Kidney (tissue), 14 donors: ENCODE measurements around the gene HTT. TPM values are rescaled to one million over a fixed set of nuclear protein-coding genes. Genes with fewer than 3 reads are reported as not detected.

Source experiments
- DNase-seq, 5 donors: peaks; one replicate each; pipeline ENCODE4 v3.0.0-alpha.2; 2013 to 2020
- FAIRE-seq: peaks from 2 replicates; lab custom pipeline; 2012; peaks lifted over from hg19 to GRCh38; lab: Jason Lieb, UNC
- H3K27ac ChIP-seq, 2 donors: one replicate each; pipeline ENCODE4 v1.7.0; 2013; ENCODE audit warnings: low read depth in 2 of 2, low read length in 2 of 2, inconsistent platforms in 1 of 2
- H3K27me3 ChIP-seq: one replicate; pipeline ENCODE4 v1.7.1; 2013; ENCODE audit warnings: low read length, inconsistent platforms; ENCODE audit not compliant: control insufficient read depth, insufficient read depth
- H3K36me3 ChIP-seq, 3 donors: one replicate each; pipeline versions ENCODE4 v1.7.0 to v1.7.1; 2013; ENCODE audit warnings: low read length in 3 of 3, control low read depth in 1 of 3, inconsistent platforms in 1 of 3; ENCODE audit not compliant: insufficient read depth in 3 of 3, control insufficient read depth in 2 of 3
- H3K4me1 ChIP-seq, 3 donors: one replicate each; pipeline versions ENCODE4 v1.7.0 to v1.7.1; 2013; ENCODE audit warnings: low read length in 3 of 3, inconsistent platforms in 1 of 3, low read depth in 1 of 3; ENCODE audit not compliant: control insufficient read depth in 2 of 3, insufficient read depth in 2 of 3
- H3K4me3 ChIP-seq, 3 donors: one replicate each; pipeline versions ENCODE4 v1.7.0 to v1.8.1; 2013; ENCODE audit warnings: low read length in 3 of 3, control low read depth in 1 of 3, inconsistent platforms in 1 of 3
- H3K9ac ChIP-seq, 3 donors: one replicate each; pipeline versions ENCODE4 v1.7.0 to v1.7.1; 2013; ENCODE audit warnings: low read length in 3 of 3, control low read depth in 1 of 3, inconsistent platforms in 1 of 3
- H3K9me3 ChIP-seq, 3 donors: one replicate each; pipeline versions ENCODE4 v1.7.0 to v1.7.1; 2013; ENCODE audit warnings: low read length in 3 of 3, control low read depth in 1 of 3, inconsistent platforms in 1 of 3; ENCODE audit not compliant: control insufficient read depth in 2 of 3, insufficient read depth in 1 of 3
- intact Hi-C: fragments of 100-400 bp; cut with DNase I; formaldehyde crosslinking; loops from one replicate; pipeline ENCODE4 v1.11.1; 2022
- polyA plus RNA-seq: library from polyadenylated mRNA; stranded (reverse); fragments of 350-450 nt; fragmentation: Illumina TruSeq; extraction: RNeasy Lipid Tissue Mini Kit (QIAGEN cat#74804); gene quantifications from one replicate; pipeline ENCODE4 v1.2.3, GENCODE V29; 2014; ENCODE audit warnings: low read depth, low replicate concordance; ENCODE audit not compliant: insufficient read depth
- total RNA-seq: library from RNA; stranded (reverse); fragmentation: NEBNext Ultra II Directional; extraction: Animal tissue kit (Norgen Biotek cat#: 25700); gene quantifications from one replicate; pipeline ENCODE4 v1.2.1, GENCODE V29; 2021
- TF ChIP-seq, protein P1 (sequence below): IDR thresholded peaks from 3 replicates; pipeline ENCODE4 v1.5.1; 2012; ENCODE audit warnings: mild to moderate bottlenecking, moderate library complexity, borderline replicate concordance; ENCODE audit not compliant: insufficient read depth; ENCODE audit errors: extremely low read depth
- donor health status: control.
- donor health status: control.
- donor health status: control.
- donor health status: control.
- donor health status: control.
- donor health status: DM: yes; HTN: yes; CAD: no.
- donor health status: Normal renal cell carcinoma (clear cell type).

Gene HTT
- total and polyA plus RNA-seq, 2 donors from 2014 or later, result 7.2 to 64.0 TPM

DNA sequence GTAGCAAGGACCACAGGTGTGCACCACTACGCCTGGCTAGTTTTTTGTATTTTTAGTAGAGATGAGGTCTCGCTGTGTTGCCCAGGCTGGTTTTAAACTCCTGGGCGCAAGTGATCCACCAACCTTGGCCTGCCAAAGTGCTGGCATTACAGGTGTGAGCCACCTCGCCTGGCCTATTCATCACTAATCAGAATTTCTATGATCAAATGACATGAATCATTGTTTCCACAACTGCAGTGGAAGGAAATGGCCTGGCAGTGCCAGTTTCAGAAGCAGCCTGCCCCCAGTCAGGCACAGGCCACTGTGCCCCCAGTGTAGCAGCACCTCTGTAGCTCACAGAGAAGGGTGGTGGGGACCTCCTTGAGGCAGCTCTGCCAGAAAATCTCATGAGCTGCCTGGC lies 108.5 kb downstream of the HTT start:
- DNase-seq (no peak), FAIRE-seq (no peak)
- peaks cover 7 to 54% (median 45%) of the 10 kb centered on the region in 3 donors for H3K36me3 ChIP-seq

DNA sequence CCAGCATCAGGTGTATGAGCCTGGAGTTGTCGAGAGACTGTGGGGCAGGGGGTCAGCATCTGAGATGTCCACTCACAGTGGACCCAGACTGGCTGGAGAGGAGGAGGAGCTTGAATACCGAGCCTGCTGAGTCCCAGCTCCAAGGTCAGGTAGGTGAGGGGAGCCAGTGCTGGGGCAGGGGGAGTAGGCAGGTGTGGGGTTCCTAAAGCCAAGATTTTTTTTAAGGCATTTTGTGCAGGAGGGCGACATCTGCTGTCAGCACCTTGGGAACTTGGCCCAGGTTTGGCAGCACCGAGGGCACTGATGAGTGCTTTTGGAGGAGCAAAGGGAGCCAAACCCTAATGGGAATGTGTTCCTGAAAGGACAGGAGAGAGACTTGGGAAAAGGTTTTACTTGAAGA lies 110.2 kb downstream of the HTT start:
- intact Hi-C loops, result no loop called here
- no peak overlapping the region for H3K4me3 ChIP-seq
- no peaks in the 10 kb centered on the region for H3K4me1 ChIP-seq
- H3K27me3 ChIP-seq, result no peaks in the 10 kb centered on the region
- no peak for FAIRE-seq
- H3K9me3 ChIP-seq, result no peaks in the 10 kb centered on the region
- TF ChIP-seq, protein P1, sequence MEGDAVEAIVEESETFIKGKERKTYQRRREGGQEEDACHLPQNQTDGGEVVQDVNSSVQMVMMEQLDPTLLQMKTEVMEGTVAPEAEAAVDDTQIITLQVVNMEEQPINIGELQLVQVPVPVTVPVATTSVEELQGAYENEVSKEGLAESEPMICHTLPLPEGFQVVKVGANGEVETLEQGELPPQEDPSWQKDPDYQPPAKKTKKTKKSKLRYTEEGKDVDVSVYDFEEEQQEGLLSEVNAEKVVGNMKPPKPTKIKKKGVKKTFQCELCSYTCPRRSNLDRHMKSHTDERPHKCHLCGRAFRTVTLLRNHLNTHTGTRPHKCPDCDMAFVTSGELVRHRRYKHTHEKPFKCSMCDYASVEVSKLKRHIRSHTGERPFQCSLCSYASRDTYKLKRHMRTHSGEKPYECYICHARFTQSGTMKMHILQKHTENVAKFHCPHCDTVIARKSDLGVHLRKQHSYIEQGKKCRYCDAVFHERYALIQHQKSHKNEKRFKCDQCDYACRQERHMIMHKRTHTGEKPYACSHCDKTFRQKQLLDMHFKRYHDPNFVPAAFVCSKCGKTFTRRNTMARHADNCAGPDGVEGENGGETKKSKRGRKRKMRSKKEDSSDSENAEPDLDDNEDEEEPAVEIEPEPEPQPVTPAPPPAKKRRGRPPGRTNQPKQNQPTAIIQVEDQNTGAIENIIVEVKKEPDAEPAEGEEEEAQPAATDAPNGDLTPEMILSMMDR, result no peak
- no peak for DNase-seq
- no peak overlapping the region for H3K9ac ChIP-seq
- no peak overlapping the region for H3K27ac ChIP-seq
- peaks cover 9 to 53% (median 45%) of the 10 kb centered on the region in 3 donors for H3K36me3 ChIP-seq

More for the DNA sequence above, 108.5 kb downstream of the HTT start:
- Histone ChIP-seq H3K9me3 (no peaks in the 10 kb centered on the region), H3K27me3 (no peaks in the 10 kb centered on the region), H3K4me1 (no peaks in the 10 kb centered on the region), H3K4me3 (no peak overlapping the region), H3K9ac (no peak overlapping the region), H3K27ac (no peak overlapping the region)
- TF ChIP-seq, protein P1, result no peak
- intact Hi-C loops, result no loop called here

DNA sequence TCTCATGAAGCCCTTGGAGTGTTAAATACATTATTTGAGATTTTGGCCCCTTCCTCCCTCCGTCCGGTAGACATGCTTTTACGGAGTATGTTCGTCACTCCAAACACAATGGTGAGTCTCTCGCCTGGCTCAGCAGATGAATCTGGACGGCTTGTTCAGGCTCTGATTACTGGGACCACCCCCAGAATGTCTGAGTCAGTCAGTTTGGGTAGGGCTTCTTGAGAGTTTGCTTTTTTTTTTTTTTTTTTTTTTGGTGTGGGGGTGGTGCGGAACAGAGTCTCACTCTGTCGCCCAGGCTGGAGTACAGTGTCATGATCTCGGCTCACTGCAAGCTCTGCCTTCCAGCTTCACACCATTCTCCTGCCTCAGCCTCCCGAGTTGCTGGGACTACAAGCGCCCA lies 112.1 kb downstream of the HTT start:
- Histone ChIP-seq H3K4me3 (no peak overlapping the region), H3K36me3 (peaks cover 10 to 56% (median 49%) of the 10 kb centered on the region in 3 donors), H3K27me3 (no peaks in the 10 kb centered on the region), H3K9me3 (no peaks in the 10 kb centered on the region), H3K4me1 (no peaks in the 10 kb centered on the region), H3K9ac (no peak overlapping the region), H3K27ac (no peak overlapping the region)
- intact Hi-C loops, result no loop called here
- FAIRE-seq (no peak), DNase-seq (no peak)
- TF ChIP-seq, protein P1, result no peak

DNA sequence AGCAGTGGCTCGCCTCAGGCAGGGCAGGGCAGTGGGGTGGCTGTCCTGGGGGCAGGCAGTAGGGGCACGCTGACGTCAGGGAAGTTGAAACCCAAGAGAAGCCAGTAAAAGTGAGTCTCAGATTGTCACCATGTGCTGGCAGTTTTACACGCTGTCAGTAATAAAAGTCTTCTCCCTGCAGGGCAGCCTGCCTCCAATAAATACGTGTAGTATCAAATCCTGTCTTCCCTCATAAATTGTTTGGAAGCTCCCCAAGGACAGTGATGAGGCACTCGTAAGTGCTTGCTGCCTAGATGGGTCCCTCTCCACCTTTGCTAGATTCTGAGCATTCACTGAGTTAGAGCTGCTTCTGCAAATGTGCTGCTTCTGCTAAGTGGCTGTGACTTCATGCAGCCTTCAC lies 113.6 kb downstream of the HTT start:
- Histone ChIP-seq H3K4me3 (no peak overlapping the region), H3K27ac (no peak overlapping the region), H3K36me3 (peaks cover 7 to 42% (median 40%) of the 10 kb centered on the region in 3 donors), H3K9ac (no peak overlapping the region), H3K27me3 (no peaks in the 10 kb centered on the region), H3K4me1 (no peaks in the 10 kb centered on the region), H3K9me3 (no peaks in the 10 kb centered on the region)
- FAIRE-seq (no peak), DNase-seq (peak in 1 of 5 donors; percentile 18)
- TF ChIP-seq, protein P1, result no peak
- intact Hi-C loops, result no loop called here
